Type B pancreatic cell (in vitro differentiated cells): ENCODE results near the gene CLEC19A. TPM values are rescaled to one million over a fixed set of nuclear protein-coding genes. Genes with fewer than 3 reads are reported as not detected.

Source experiments
- DNase-seq: peaks from one replicate; pipeline ENCODE4 v3.0.0; 2021; ENCODE audit warnings: mixed read lengths; ENCODE audit not compliant: unreplicated experiment; ENCODE audit errors: extremely low spot score
- H3K27ac Mint-ChIP-seq: 2 replicates; pipeline ENCODE4 v1.8.0; 2021; ENCODE audit warnings: mild to moderate bottlenecking, mixed read lengths
- H3K27me3 Mint-ChIP-seq: 2 replicates; pipeline ENCODE4 v1.8.0; 2021; ENCODE audit warnings: mixed read lengths
- H3K36me3 Mint-ChIP-seq: 2 replicates; pipeline ENCODE4 v1.8.0; 2021; ENCODE audit warnings: mixed read lengths
- H3K4me1 Mint-ChIP-seq: one replicate; pipeline ENCODE4 v1.8.0; 2021; ENCODE audit warnings: mixed read lengths; ENCODE audit not compliant: unreplicated experiment
- H3K4me3 Mint-ChIP-seq: 2 replicates; pipeline ENCODE4 v1.8.0; 2021; ENCODE audit warnings: mild to moderate bottlenecking, mixed read lengths
- H3K9me3 Mint-ChIP-seq: 2 replicates; pipeline ENCODE4 v1.8.0; 2021; ENCODE audit warnings: mixed read lengths
- CTCF ChIP-seq: fragments of 200-600 bp; sonication (generic); conservative IDR thresholded peaks from 2 replicates; pipeline ENCODE4 v1.5.0; 2021; ENCODE audit warnings: antibody characterized with exemption, mild to moderate bottlenecking
- total RNA-seq: library from RNA; stranded (reverse); gene quantifications from 2 replicates; pipeline ENCODE4 v1.2.1, GENCODE V29; 2021; ENCODE audit warnings: low replicate concordance

Gene CLEC19A
- total RNA-seq, 1 donor from 2014 or later: not detected

GRCh38 chr16:19344224-19344801, 58.8 kb downstream of the CLEC19A start:
- no peak for TF ChIP-seq CTCF
- no peak for DNase-seq
- Mint-ChIP-seq H3K36me3 (no peaks in the 10 kb centered on the region), H3K27ac (no peak overlapping the region), H3K4me3 (no peak overlapping the region), H3K27me3 (peaks cover 3% of the 10 kb centered on the region), H3K4me1 (peaks cover 9% of the 10 kb centered on the region), H3K9me3 (peaks cover 1% of the 10 kb centered on the region)

GRCh38 chr16:19344980-19345379, 59.4 kb downstream of the CLEC19A start:
- Mint-ChIP-seq H3K4me1 (peaks cover 9% of the 10 kb centered on the region), H3K36me3 (no peaks in the 10 kb centered on the region), H3K9me3 (no peaks in the 10 kb centered on the region), H3K4me3 (no peak overlapping the region), H3K27ac (no peak overlapping the region), H3K27me3 (peaks cover 3% of the 10 kb centered on the region)
- TF ChIP-seq CTCF: no peak
- no peak for DNase-seq

- Mint-ChIP-seq H3K27ac (no peak overlapping the region), H3K4me3 (no peak overlapping the region), H3K9me3 (no peaks in the 10 kb centered on the region), H3K27me3 (peaks cover 3% of the 10 kb centered on the region), H3K4me1 (peaks cover 9% of the 10 kb centered on the region), H3K36me3 (no peaks in the 10 kb centered on the region)
- TF ChIP-seq CTCF: no peak
- no peak for DNase-seq
Observed at GRCh38 chr16:19346335-19346922, 60.9 kb downstream of the CLEC19A start.

GRCh38 chr16:19348125-19348524, 62.6 kb downstream of the CLEC19A start:
- no peak for TF ChIP-seq CTCF
- H3K4me3 Mint-ChIP-seq: no peak overlapping the region
- DNase-seq: no peak
- H3K27ac Mint-ChIP-seq: no peak overlapping the region
- H3K36me3 Mint-ChIP-seq: no peaks in the 10 kb centered on the region
- peaks cover 9% of the 10 kb centered on the region for H3K4me1 Mint-ChIP-seq
- H3K9me3 Mint-ChIP-seq: no peaks in the 10 kb centered on the region
- peaks cover 3% of the 10 kb centered on the region for H3K27me3 Mint-ChIP-seq

GRCh38 chr16:19348578-19349315, 63.2 kb downstream of the CLEC19A start:
- H3K4me3 Mint-ChIP-seq: no peak overlapping the region
- no peak for TF ChIP-seq CTCF
- H3K27me3 Mint-ChIP-seq: peaks cover 3% of the 10 kb centered on the region
- H3K4me1 Mint-ChIP-seq: peaks cover 9% of the 10 kb centered on the region
- H3K9me3 Mint-ChIP-seq: no peaks in the 10 kb centered on the region
- no peaks in the 10 kb centered on the region for H3K36me3 Mint-ChIP-seq
- H3K27ac Mint-ChIP-seq: no peak overlapping the region
- no peak for DNase-seq
